Effector memory CD8-positive, alpha-beta T cell (primary cell): Measurements from ENCODE around the gene ALG1L2.
"Not testable (repeated sequence)": the region's sequence is repeated elsewhere in the genome, so short reads cannot be mapped to it uniquely, and the experiment has no call there.

ENCODE experiments used
- ATAC-seq: fragments of 150-1000 bp; cut with Tn5 transposase; replicated peaks from 2 replicates; pipeline ENCODE4 v1.10.0; 2021; ENCODE audit warnings: mild to moderate bottlenecking, moderate library complexity
- DNase-seq, 3 experiments: peaks; one replicate each; pipeline ENCODE4 v3.0.0; 2021
- H3K27ac Mint-ChIP-seq, 2 donors: one replicate each; pipeline ENCODE4 v1.8.0; 2022; ENCODE audit warnings: mild to moderate bottlenecking in 2 of 2, mixed read lengths in 2 of 2, moderate library complexity in 2 of 2
- H3K27me3 Mint-ChIP-seq, 2 donors: one replicate each; pipeline ENCODE4 v1.8.0; 2022; ENCODE audit warnings: mixed read lengths in 2 of 2
- H3K36me3 Mint-ChIP-seq: one replicate; pipeline ENCODE4 v1.8.0; 2022; ENCODE audit warnings: mild to moderate bottlenecking, moderate library complexity, mixed read lengths; ENCODE audit not compliant: insufficient read depth
- H3K4me1 Mint-ChIP-seq, 2 donors: one replicate each; pipeline ENCODE4 v1.8.0; 2022; ENCODE audit warnings: low read depth in 2 of 2, mixed read lengths in 2 of 2
- H3K4me3 Mint-ChIP-seq, 2 donors: one replicate each; pipeline ENCODE4 v1.8.0; 2022; ENCODE audit warnings: mild to moderate bottlenecking in 2 of 2, mixed read lengths in 2 of 2, moderate library complexity in 2 of 2
- H3K9me3 Mint-ChIP-seq, 2 donors: one replicate each; pipeline ENCODE4 v1.8.0; 2022; ENCODE audit warnings: mixed read lengths in 2 of 2

ALG1L2 gene

DNA sequence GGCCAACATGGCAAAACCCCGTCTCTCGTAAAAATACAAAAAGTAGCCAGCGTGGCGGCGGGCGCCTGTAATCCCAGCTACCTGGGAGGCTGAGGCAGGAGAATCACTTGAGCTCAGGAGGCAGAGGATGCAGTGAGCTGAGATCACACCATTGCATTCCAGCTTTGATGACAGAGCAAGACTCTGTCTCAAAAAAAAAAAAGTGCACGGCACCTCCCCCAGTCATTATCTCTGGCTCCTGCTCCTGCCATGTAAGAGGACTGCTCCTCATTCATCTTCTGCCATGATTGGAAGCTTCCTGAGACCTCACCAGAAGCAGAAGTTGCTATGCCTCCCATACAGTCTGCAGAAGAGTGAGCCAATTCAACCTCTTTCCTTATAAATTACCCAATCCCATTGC lies 4.0 kb upstream of the ALG1L2 start:
- no peak for ATAC-seq
- Mint-ChIP-seq H3K9me3 (no peaks in the 10 kb centered on the region), H3K4me3 (no peak overlapping the region), H3K27ac (no peak overlapping the region), H3K4me1 (no peaks in the 10 kb centered on the region), H3K36me3 (no peaks in the 10 kb centered on the region), H3K27me3 (peaks cover 49 to 80% of the 10 kb centered on the region in 2 donors)
- no peak for DNase-seq

GRCh38 chr3:130083363-130084090 lies 1.9 kb downstream of the ALG1L2 start:
- not testable (repeated sequence) for H3K27ac Mint-ChIP-seq, H3K4me1 Mint-ChIP-seq, DNase-seq, ATAC-seq, H3K9me3 Mint-ChIP-seq, H3K4me3 Mint-ChIP-seq, H3K36me3 Mint-ChIP-seq
- H3K27me3 Mint-ChIP-seq: peaks cover 35 to 40% of the 10 kb centered on the region in 2 donors

- Mint-ChIP-seq H3K4me3 (no peak overlapping the region), H3K27ac (no peak overlapping the region), H3K9me3 (no peaks in the 10 kb centered on the region), H3K27me3 (peaks cover 29 to 34% of the 10 kb centered on the region in 2 donors), H3K36me3 (no peaks in the 10 kb centered on the region), H3K4me1 (peaks cover 0 to 4% of the 10 kb centered on the region in 2 donors)
- no peak for ATAC-seq
- DNase-seq: no peak
Measured at GRCh38 chr3:130084436-130084980, 2.9 kb downstream of the ALG1L2 start.

DNA sequence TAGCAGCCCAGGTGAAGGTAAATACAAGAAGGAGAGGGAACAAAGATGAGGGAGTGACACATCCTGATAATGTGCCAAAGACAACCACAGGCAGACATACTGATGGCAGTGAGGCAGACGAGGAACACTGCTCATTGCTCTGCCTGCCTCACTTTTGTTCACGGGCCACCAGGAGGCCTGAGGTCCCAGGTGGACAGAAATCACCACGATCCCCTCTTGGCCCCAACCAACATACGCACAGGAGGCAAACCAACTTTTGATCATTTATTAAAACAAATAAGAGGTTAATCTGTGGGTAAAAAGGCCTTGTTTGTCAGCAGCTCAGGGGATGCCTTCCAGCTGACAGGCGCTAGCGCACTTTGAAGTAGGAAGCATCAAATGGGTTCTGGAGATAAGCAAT lies 4.2 kb downstream of the ALG1L2 start:
- DNase-seq (no peak), ATAC-seq (no peak)
- no peak overlapping the region for H3K27ac Mint-ChIP-seq
- peaks cover 0 to 4% of the 10 kb centered on the region in 2 donors for H3K4me1 Mint-ChIP-seq
- H3K27me3 Mint-ChIP-seq: peaks cover 18 to 27% of the 10 kb centered on the region in 2 donors
- no peak overlapping the region for H3K4me3 Mint-ChIP-seq
- no peaks in the 10 kb centered on the region for H3K9me3 Mint-ChIP-seq
- H3K36me3 Mint-ChIP-seq: no peaks in the 10 kb centered on the region

DNA sequence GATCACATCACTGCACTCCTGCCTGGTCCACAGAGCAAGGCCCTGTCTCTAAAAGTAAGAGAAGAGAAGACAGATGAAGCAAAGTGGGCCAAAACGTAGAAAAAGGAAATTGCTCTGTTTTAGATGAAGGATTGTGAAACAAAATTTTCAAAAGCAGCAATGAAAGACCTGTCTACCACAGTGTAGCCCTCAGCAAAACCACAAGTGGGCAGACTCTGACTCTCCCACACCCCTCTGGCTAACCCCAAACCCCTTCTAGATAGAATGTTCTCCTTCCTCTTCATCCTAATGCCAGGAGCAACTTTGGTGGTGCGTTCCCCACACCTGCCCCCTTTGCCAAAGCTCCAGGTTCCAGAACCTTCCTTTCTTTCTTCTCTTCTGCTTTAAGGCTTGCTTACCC lies 5.0 kb downstream of the ALG1L2 start:
- H3K4me1 Mint-ChIP-seq, H3K36me3 Mint-ChIP-seq, H3K4me3 Mint-ChIP-seq, H3K9me3 Mint-ChIP-seq, H3K27ac Mint-ChIP-seq, DNase-seq, ATAC-seq: not testable (repeated sequence)
- H3K27me3 Mint-ChIP-seq: peaks cover 10 to 19% of the 10 kb centered on the region in 2 donors

GRCh38 chr3:130088061-130088460 lies 6.4 kb downstream of the ALG1L2 start:
- no peak for DNase-seq
- no peak overlapping the region for H3K4me3 Mint-ChIP-seq
- no peak for ATAC-seq
- H3K4me1 Mint-ChIP-seq: peaks cover 0 to 4% of the 10 kb centered on the region in 2 donors
- no peaks in the 10 kb centered on the region for H3K9me3 Mint-ChIP-seq
- H3K27me3 Mint-ChIP-seq: peaks cover 0 to 14% of the 10 kb centered on the region in 2 donors
- no peak overlapping the region for H3K27ac Mint-ChIP-seq
- H3K36me3 Mint-ChIP-seq: no peaks in the 10 kb centered on the region

DNA sequence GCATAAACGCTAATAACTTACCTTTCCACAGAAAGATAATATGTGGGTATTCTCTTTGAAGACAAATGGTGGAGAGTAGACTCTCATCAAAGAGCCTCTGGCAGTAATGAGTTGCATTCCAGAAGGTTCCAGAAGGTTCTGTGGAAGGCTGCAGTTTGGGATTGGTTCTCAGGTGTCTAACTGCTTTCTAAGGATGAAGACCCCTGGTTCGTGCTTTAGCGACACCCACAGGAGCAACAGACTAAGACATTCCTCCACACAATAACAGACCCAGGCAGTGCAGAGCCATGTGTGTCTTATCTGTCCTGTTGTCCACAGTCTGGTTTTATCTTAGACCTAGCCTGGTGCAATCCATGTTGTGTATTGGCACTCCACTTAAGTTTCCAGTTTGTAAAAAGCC lies 9.1 kb downstream of the ALG1L2 start:
- not testable (repeated sequence) for ATAC-seq, H3K4me3 Mint-ChIP-seq, DNase-seq, H3K36me3 Mint-ChIP-seq, H3K27me3 Mint-ChIP-seq, H3K27ac Mint-ChIP-seq, H3K9me3 Mint-ChIP-seq
- peaks cover 4 to 16% of the 10 kb centered on the region in 2 donors for H3K4me1 Mint-ChIP-seq

DNA sequence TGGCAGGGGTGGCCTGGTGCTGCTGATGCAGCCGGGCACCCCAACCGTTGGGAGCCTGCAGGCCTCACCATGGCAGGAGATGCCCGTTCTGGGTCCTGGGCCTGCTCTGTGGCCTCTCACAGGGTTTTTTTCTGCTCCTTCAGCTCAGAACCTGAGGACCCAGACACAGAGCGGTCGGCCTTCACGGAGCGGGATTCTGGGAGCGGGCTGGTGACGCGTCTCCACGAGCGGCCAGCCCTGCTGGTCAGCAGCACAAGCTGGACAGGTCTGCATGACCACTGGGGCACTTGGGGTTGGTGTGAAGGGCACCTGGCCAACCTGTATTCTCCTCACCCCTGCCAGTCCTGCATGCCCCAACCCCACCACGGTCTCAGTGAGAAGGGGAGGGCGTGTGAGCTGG lies 10.3 kb downstream of the ALG1L2 start:
- Mint-ChIP-seq H3K27me3 (no peaks in the 10 kb centered on the region), H3K4me3 (no peak overlapping the region), H3K36me3 (no peaks in the 10 kb centered on the region), H3K9me3 (no peaks in the 10 kb centered on the region), H3K4me1 (peaks cover 4 to 14% of the 10 kb centered on the region in 2 donors), H3K27ac (peak overlapping the region in 1 of 2 donors; percentile 70)
- DNase-seq (no peak), ATAC-seq (no peak)

- DNase-seq (no peak), ATAC-seq (peak; percentile 29)
- peak overlapping the region; percentile 60 to 81 for H3K27ac Mint-ChIP-seq
- H3K36me3 Mint-ChIP-seq: no peaks in the 10 kb centered on the region
- H3K9me3 Mint-ChIP-seq: no peaks in the 10 kb centered on the region
- peaks cover 4 to 23% of the 10 kb centered on the region in 2 donors for H3K4me1 Mint-ChIP-seq
- H3K4me3 Mint-ChIP-seq: peak overlapping the region; percentile 63 to 78
- H3K27me3 Mint-ChIP-seq: peaks cover 5 to 12% of the 10 kb centered on the region in 2 donors
Measured at GRCh38 chr3:130093741-130094391, 12.2 kb downstream of the ALG1L2 start.

DNA sequence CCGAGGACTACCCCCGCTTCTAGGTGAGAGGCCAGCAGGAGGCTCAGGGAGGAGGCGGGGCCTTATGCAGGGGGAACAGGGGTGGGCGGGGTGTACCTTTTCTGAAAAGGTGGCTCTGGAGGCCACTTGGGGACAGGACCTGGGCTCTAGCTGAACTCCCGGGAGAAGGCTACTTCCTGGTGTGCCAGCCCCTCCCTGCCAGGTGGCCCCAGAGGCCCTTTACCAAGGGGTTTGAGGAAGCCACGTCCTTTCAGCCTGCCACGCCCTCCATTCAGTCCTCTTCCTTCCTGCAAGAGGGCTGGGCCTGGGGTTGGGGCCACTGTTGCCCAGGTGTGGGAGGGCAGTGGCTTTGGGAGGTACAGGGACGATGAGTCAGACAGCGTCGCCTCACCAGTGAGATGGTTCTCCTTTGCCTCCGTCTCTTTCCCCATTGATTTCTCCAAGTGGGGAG lies 12.9 kb downstream of the ALG1L2 start:
- not testable (repeated sequence) for H3K9me3 Mint-ChIP-seq, H3K36me3 Mint-ChIP-seq, ATAC-seq
- H3K27me3 Mint-ChIP-seq: peaks cover 5 to 12% of the 10 kb centered on the region in 2 donors
- H3K27ac Mint-ChIP-seq: peak overlapping the region in 1 of 2 donors; percentile 81
- peak overlapping the region in 1 of 2 donors; percentile 78 for H3K4me3 Mint-ChIP-seq
- peak in 1 of 3 experiments; percentile 15 for DNase-seq
- peaks cover 4 to 23% of the 10 kb centered on the region in 2 donors for H3K4me1 Mint-ChIP-seq

- not testable (repeated sequence) for H3K9me3 Mint-ChIP-seq, ATAC-seq, H3K36me3 Mint-ChIP-seq, DNase-seq
- H3K4me1 Mint-ChIP-seq: peaks cover 4 to 23% of the 10 kb centered on the region in 2 donors
- peaks cover 5 to 12% of the 10 kb centered on the region in 2 donors for H3K27me3 Mint-ChIP-seq
- peak overlapping the region in 1 of 2 donors; percentile 60 for H3K4me3 Mint-ChIP-seq
- peak overlapping the region in 1 of 2 donors; percentile 38 for H3K27ac Mint-ChIP-seq
Measured at GRCh38 chr3:130095858-130096257, 14.2 kb downstream of the ALG1L2 start.

GRCh38 chr3:130097096-130097495 lies 15.5 kb downstream of the ALG1L2 start:
- peaks cover 4 to 23% of the 10 kb centered on the region in 2 donors for H3K4me1 Mint-ChIP-seq
- not testable (repeated sequence) for H3K4me3 Mint-ChIP-seq, DNase-seq, H3K9me3 Mint-ChIP-seq, H3K36me3 Mint-ChIP-seq, ATAC-seq, H3K27ac Mint-ChIP-seq
- H3K27me3 Mint-ChIP-seq: peaks cover 5 to 12% of the 10 kb centered on the region in 2 donors

DNA sequence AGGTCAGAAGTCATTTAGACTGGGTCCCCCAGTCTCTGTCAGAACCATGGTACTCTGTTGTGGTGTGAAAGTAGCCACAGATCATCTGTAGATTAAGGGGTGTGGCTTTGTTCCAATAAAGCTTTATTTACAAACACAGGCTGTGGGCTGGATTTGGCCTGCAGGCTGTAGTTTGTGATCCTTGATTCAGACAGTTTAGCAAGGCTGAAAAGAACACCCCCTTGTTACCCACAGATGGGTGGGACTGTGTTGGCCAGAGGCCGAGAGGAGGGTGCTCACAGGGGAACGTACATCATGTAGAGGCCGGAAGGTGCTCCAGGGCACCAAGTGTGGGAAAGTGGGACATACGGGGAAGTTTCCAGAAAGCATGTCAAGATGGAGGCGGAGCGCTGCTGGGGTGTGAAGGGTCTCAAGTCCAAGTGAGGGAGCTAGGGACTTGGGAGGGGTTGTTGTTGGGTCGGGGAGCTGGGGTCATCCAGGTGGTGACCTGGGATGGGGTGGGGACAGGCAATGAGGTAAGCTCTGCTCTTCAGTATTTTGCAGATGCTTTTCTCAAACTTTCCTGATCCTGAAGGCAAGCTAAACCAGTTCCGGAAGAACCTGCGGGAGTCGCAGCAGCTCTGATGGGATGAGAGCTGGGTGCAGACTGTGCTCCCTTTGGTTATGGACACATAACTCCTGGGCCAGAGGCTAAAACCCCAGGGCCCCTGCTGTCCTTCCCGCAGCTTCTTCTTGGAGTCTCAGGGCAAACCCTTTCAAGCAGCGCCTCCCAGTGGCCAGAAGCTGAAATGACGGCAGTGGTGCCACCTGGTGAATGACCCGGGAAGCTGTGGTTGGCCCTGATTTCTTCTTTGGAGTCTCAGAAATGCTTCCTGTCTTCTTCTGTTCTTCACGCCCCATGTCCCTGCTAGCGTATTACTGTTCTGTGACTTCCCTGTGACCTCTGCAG lies 16.3 kb downstream of the ALG1L2 start:
- peak; percentile 45 to 64 (median 55) for DNase-seq
- H3K27me3 Mint-ChIP-seq: peaks cover 5 to 12% of the 10 kb centered on the region in 2 donors
- H3K27ac Mint-ChIP-seq: peak overlapping the region in 1 of 2 donors; percentile 25

More for the DNA sequence above, 16.3 kb downstream of the ALG1L2 start:
- not testable (repeated sequence) for H3K4me3 Mint-ChIP-seq, H3K9me3 Mint-ChIP-seq, ATAC-seq, H3K36me3 Mint-ChIP-seq
- H3K4me1 Mint-ChIP-seq: peaks cover 4 to 23% of the 10 kb centered on the region in 2 donors
